ENCODE results near the gene FOSL2. TPM values are rescaled to one million over a fixed set of nuclear protein-coding genes. Genes with fewer than 3 reads are reported as not detected.

Gene FOSL2
- total RNA-seq, 1 donor from 2014 or later = 156 TPM

GRCh38 chr2:28382755-28383154, 9.9 kb upstream of the FOSL2 start:
- intact Hi-C loops (cut with micrococcal nuclease) = no loop called here
- peaks cover 34% of the 10 kb centered on the region for H3K4me1 Mint-ChIP-seq (ENCODE audit: low read depth)
- no peaks in the 10 kb centered on the region for H3K9me3 Mint-ChIP-seq
- H3K27ac Mint-ChIP-seq = no peak overlapping the region
- no peak overlapping the region for H3K4me3 Mint-ChIP-seq (ENCODE audit: low read depth)
- H3K27me3 Mint-ChIP-seq (ENCODE audit: low read depth) = no peaks in the 10 kb centered on the region
- H3K36me3 Mint-ChIP-seq (ENCODE audit: low read depth) = no peaks in the 10 kb centered on the region
- no peak for DNase-seq (ENCODE audit: low spot score)

DNA sequence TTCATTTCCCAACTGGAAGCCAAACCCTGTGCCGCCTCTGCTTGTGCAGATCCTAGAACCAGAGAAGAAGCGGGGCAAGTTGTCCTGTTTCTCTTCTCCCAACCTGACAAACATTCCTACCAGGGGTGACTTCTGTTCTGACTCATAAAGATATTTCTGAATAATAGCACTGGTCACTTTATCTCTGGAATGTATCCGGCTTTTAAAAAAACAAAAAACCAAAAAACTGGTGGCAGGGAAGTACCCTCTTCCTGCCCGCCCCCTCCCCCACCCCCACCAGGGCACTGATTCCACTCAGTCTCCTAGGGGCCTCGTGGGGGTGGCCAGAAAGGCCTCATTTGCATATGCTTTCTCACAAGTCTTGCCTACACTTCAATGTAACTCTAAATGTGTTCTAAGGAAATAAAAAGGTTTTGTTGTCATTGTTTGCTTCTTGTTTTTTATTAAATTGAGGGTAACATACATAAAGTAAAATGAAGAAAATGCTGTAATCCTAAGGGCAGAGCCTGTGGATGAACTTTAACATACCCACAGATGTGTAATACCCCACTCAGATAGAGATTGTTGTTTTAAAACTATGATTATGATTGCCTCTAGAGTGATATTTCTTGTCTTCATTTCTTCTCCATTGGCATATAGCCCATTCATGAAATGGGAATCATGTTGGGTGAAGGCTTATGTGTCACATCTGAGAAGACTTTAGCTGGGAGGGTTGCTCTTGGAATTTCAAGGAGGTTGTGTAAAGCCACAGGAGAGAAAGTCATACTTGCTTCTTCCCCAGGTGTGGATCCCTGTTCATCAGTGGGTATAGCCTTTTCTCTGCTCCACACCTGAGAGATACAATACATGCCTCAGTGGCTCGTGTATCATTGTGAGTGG, 5.3 kb upstream of the FOSL2 start:
- H3K27ac Mint-ChIP-seq = peak overlapping the region; percentile 91
- no peaks in the 10 kb centered on the region for H3K9me3 Mint-ChIP-seq
- H3K4me3 Mint-ChIP-seq (ENCODE audit: low read depth) = no peak overlapping the region
- DNase-seq (ENCODE audit: low spot score) = no peak
- H3K4me1 Mint-ChIP-seq (ENCODE audit: low read depth) = peaks cover 42% of the 10 kb centered on the region
- no peaks in the 10 kb centered on the region for H3K36me3 Mint-ChIP-seq (ENCODE audit: low read depth)
- no peaks in the 10 kb centered on the region for H3K27me3 Mint-ChIP-seq (ENCODE audit: low read depth)
- intact Hi-C loops (cut with micrococcal nuclease) = no loop called here

DNA sequence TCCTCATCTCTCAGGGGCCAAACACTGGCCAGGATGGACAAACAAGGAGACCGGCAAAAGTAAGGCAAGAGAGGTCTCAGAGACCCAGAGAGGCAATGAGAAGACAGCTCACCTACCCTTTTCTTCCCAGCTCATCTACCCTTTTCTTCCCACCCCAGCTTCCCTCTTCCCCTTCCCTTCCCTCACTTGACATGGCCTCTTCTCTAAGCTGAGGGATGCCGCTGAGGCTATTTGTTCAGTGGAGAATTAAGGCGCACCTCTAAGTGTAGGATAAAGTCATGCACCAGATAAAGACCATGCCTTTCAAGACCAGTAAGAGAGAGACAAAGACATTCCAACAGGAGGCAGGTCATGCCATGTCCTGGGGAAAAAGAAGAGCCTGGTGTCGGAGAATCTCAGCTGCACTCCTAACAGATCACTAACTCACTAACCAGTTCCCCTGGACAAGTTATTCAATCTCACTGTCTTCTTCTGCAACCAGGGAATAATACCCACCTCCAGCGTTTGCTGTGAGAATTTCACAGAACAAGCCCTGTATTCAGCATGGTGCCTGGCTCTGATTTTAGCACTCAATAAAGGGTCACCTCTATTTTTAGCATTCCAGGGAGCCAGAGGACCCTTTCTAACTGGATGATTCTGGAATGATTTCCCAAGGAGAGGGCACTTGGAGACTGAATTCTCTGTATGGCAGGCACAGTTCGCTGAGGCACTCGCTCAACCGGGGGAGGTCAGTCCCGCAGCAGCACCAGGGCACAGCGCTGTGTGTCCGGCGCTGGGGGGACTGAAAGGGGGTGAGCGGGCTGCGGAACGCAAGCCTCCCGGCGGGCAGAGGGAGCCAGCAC, 3.0 kb upstream of the FOSL2 start:
- intact Hi-C loops (cut with micrococcal nuclease) = loop anchor here (1.0 to 10.0 kb wide), 11 partner anchors 23 to 687 kb away; partner anchors contain the start of genes BABAM2, MRPL33 and RBKS
- H3K36me3 Mint-ChIP-seq (ENCODE audit: low read depth) = peaks cover 3% of the 10 kb centered on the region
- peak overlapping the region; percentile 88 for H3K27ac Mint-ChIP-seq
- H3K9me3 Mint-ChIP-seq = no peaks in the 10 kb centered on the region
- H3K27me3 Mint-ChIP-seq (ENCODE audit: low read depth) = no peaks in the 10 kb centered on the region
- peak overlapping the region; percentile 70 for H3K4me3 Mint-ChIP-seq (ENCODE audit: low read depth)
- H3K4me1 Mint-ChIP-seq (ENCODE audit: low read depth) = peaks cover 36% of the 10 kb centered on the region
- DNase-seq (ENCODE audit: low spot score) = no peak

DNA sequence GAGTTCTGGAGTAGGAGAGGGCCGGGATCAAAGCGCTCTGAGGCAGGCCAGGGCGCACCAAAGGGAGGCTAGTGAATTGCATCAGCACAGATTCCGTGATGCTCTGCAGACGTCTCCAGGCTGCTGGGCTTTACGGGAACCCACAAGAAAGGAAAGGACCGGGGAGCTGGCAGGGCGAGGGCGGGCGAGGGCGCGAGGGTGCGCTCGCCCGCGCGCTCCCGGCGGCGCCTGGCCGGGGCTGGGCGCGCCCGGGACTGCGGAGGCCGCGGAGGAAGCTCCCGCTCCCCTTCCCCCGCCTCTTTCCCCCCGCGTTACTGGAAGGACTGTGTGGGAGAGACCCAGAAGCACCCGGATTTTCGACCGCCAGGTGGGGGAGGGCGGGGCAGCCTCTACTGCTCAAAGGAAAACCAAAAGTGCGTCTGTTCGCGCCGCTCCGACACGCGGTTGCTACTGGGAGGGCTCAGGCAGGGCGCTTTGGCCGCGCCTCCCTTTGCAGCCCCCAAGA, 2.4 kb upstream of the FOSL2 start:
- peak overlapping the region; percentile 96 for H3K27ac Mint-ChIP-seq
- H3K9me3 Mint-ChIP-seq = no peaks in the 10 kb centered on the region
- peak; percentile 84 for DNase-seq (ENCODE audit: low spot score)
- intact Hi-C loops (cut with micrococcal nuclease) = loop anchor here (1.0 to 10.0 kb wide), 11 partner anchors 23 to 688 kb away; partner anchors contain the start of genes BABAM2, MRPL33 and RBKS
- H3K4me3 Mint-ChIP-seq (ENCODE audit: low read depth) = peak overlapping the region; percentile 87
- peaks cover 36% of the 10 kb centered on the region for H3K4me1 Mint-ChIP-seq (ENCODE audit: low read depth)
- no peaks in the 10 kb centered on the region for H3K27me3 Mint-ChIP-seq (ENCODE audit: low read depth)
- H3K36me3 Mint-ChIP-seq (ENCODE audit: low read depth) = peaks cover 3% of the 10 kb centered on the region

DNA sequence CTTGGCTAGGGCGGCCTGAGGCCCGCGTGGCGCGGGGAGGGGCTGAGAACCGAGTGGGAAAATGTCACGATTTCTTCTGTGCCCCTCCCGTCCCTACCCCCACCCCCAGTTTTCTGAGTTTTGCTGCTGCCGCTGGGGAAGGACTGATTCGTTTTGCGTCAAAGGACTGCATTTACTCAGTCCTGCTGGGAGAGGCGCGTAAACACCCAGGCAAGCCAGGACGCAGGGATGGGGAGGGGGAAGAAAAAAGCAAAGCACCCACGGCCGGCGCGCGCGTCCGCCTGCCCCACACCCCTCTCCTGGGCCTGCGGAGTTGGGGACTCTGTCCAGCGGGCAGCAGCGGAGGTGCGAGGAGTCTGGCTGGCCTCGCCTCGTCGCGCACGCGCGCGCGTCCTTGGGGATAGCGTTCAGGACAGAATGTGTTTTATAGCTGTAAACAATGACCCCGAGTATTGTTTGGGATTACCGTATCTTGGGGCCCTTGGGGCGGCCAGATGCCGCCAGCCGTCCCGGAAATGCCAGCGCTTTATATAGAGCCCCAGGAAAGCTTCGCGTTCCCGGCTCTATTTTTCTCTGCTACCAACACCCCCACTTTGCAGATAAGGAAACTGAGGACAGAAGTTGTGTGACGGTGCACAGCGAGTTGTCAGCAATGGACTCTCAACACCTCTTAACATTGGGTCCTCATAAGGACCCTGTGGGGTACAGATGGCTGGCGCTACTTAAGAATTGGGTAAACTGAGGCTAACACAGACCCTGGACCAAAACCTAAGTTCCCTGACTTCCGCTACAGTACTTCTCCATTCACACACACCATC, 1.7 kb upstream of the FOSL2 start:
- intact Hi-C loops (cut with micrococcal nuclease) = loop anchor here (1.0 to 10.0 kb wide), 11 partner anchors 24 to 689 kb away; partner anchors contain the start of genes BABAM2, MRPL33 and RBKS
- Mint-ChIP-seq H3K9me3 (no peaks in the 10 kb centered on the region), H3K4me3 (ENCODE audit: low read depth) (peak overlapping the region; percentile 87), H3K27me3 (ENCODE audit: low read depth) (no peaks in the 10 kb centered on the region), H3K27ac (peak overlapping the region; percentile 96), H3K4me1 (ENCODE audit: low read depth) (peaks cover 35% of the 10 kb centered on the region), H3K36me3 (ENCODE audit: low read depth) (peaks cover 3% of the 10 kb centered on the region)
- no peak for DNase-seq (ENCODE audit: low spot score)

- Mint-ChIP-seq H3K9me3 (no peaks in the 10 kb centered on the region), H3K27ac (peak overlapping the region; percentile 96), H3K4me1 (ENCODE audit: low read depth) (peaks cover 33% of the 10 kb centered on the region), H3K4me3 (ENCODE audit: low read depth) (peak overlapping the region; percentile 87), H3K27me3 (ENCODE audit: low read depth) (no peaks in the 10 kb centered on the region), H3K36me3 (ENCODE audit: low read depth) (peaks cover 3% of the 10 kb centered on the region)
- peak; percentile 66 for DNase-seq (ENCODE audit: low spot score)
- intact Hi-C loops (cut with micrococcal nuclease) = loop anchor here (1.0 to 10.0 kb wide), 14 partner anchors 18 to 689 kb away; partner anchors contain the start of gene MRPL33
These were observed 928 bp upstream of the FOSL2 start for GRCh38 chr2:28391564-28392296.

- H3K9me3 Mint-ChIP-seq = no peaks in the 10 kb centered on the region
These were observed 617 bp downstream of the FOSL2 start for GRCh38 chr2:28393114-28393836.

GRCh38 chr2:28394331-28394877, 1.7 kb downstream of the FOSL2 start:
- H3K4me1 Mint-ChIP-seq (ENCODE audit: low read depth) = peaks cover 35% of the 10 kb centered on the region
- no peaks in the 10 kb centered on the region for H3K9me3 Mint-ChIP-seq
- no peak overlapping the region for H3K4me3 Mint-ChIP-seq (ENCODE audit: low read depth)
- intact Hi-C loops (cut with micrococcal nuclease) = loop anchor here (5.0 to 10.0 kb wide), 8 partner anchors 73 to 692 kb away; partner anchors contain the start of gene MRPL33
- no peak for DNase-seq (ENCODE audit: low spot score)
- H3K36me3 Mint-ChIP-seq (ENCODE audit: low read depth) = peaks cover 27% of the 10 kb centered on the region
- no peaks in the 10 kb centered on the region for H3K27me3 Mint-ChIP-seq (ENCODE audit: low read depth)
- peak overlapping the region; percentile 86 for H3K27ac Mint-ChIP-seq

More at GRCh38 chr2:28393114-28393836, 617 bp downstream of the FOSL2 start:
- peaks cover 16% of the 10 kb centered on the region for H3K36me3 Mint-ChIP-seq (ENCODE audit: low read depth)
- H3K4me3 Mint-ChIP-seq (ENCODE audit: low read depth) = no peak overlapping the region
- peak overlapping the region; percentile 79 for H3K27ac Mint-ChIP-seq
- peaks cover 33% of the 10 kb centered on the region for H3K4me1 Mint-ChIP-seq (ENCODE audit: low read depth)
- intact Hi-C loops (cut with micrococcal nuclease) = loop anchor here (5.0 to 10.0 kb wide), 8 partner anchors 74 to 691 kb away; partner anchors contain the start of gene MRPL33
- peak; percentile 59 for DNase-seq (ENCODE audit: low spot score)
- H3K27me3 Mint-ChIP-seq (ENCODE audit: low read depth) = no peaks in the 10 kb centered on the region

DNA sequence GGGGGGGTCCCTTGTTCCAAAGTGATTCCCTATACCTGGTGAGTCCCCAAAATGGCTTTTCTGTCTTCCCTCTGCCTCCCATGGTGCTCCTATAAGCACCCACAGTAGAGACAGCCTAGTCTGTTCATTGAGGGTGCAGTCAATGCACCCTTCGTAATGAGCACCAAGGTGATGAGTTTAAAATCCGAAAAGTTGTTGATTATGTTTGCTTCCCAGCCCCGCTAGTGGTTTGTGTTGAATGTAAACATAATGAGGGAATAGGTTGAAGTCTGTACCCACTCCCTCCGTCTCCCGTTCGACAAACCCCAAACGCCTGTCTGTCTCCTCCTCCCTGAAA, 2.3 kb downstream of the FOSL2 start:
- no peaks in the 10 kb centered on the region for H3K27me3 Mint-ChIP-seq (ENCODE audit: low read depth)
- peaks cover 33% of the 10 kb centered on the region for H3K36me3 Mint-ChIP-seq (ENCODE audit: low read depth)
- no peak for DNase-seq (ENCODE audit: low spot score)
- peaks cover 31% of the 10 kb centered on the region for H3K4me1 Mint-ChIP-seq (ENCODE audit: low read depth)
- no peaks in the 10 kb centered on the region for H3K9me3 Mint-ChIP-seq
- intact Hi-C loops (cut with micrococcal nuclease) = loop anchor here (5.0 to 10.0 kb wide), 8 partner anchors 72 to 693 kb away; partner anchors contain the start of gene MRPL33
- H3K4me3 Mint-ChIP-seq (ENCODE audit: low read depth) = no peak overlapping the region
- H3K27ac Mint-ChIP-seq = no peak overlapping the region

GRCh38 chr2:28395334-28396061, 2.8 kb downstream of the FOSL2 start:
- Mint-ChIP-seq H3K4me1 (ENCODE audit: low read depth) (peaks cover 34% of the 10 kb centered on the region), H3K9me3 (no peaks in the 10 kb centered on the region), H3K4me3 (ENCODE audit: low read depth) (no peak overlapping the region), H3K36me3 (ENCODE audit: low read depth) (peaks cover 38% of the 10 kb centered on the region), H3K27ac (no peak overlapping the region), H3K27me3 (ENCODE audit: low read depth) (no peaks in the 10 kb centered on the region)
- no peak for DNase-seq (ENCODE audit: low spot score)
- intact Hi-C loops (cut with micrococcal nuclease) = loop anchor here (1.0 to 10.0 kb wide), 3 partner anchors 53 to 641 kb away; no protein-coding TSS in a partner anchor
